Measurements from ENCODE around the gene NXN.
"Not testable (repeated sequence)": the region's sequence is repeated elsewhere in the genome, so short reads cannot be mapped to it uniquely, and the experiment has no call there.

DNA sequence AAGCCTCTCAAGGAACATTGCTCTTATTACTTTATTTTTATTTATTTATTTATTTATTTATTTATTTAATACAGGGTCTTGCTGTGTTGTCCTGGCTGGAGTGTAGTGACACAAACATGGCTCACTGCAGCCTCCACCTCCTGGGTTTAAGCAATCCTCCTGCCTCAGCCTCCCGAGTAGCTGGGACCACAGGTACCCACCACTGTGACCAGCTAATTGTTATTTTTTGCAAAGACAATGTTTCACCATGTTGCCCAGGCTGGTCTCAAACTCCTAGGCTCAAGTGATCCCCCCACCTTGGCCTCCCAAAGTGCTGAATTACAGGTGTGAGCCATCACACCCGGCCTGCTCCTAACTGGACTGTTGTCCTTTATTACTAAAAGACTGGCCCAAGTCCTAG, 4.8 kb downstream of the NXN start:
- not testable (repeated sequence) for TF ChIP-seq ZNF274 (IDR thresholded peaks at IDR 0.05; ENCODE audit: low read depth, low read length); YY1 (IDR thresholded peaks at IDR 0.05; ENCODE audit: insufficient read depth, insufficient read length); SUZ12 (IDR thresholded peaks at IDR 0.05; ENCODE audit: extremely low read depth, insufficient read depth, insufficient read length)

All from NT2/D1 (cell line).